GM19035 (cell line): ENCODE results near the gene PPP2R3B.
"Not testable (repeated sequence)": the region's sequence is repeated elsewhere in the genome, so short reads cannot be mapped to it uniquely, and the experiment has no call there.

Experiments
- ATAC-seq: cut with Tn5 transposase; IDR thresholded peaks from one replicate; pipeline ENCODE4 v1.9.1; 2021; ENCODE audit not compliant: unreplicated experiment

The PPP2R3B gene, protein sequence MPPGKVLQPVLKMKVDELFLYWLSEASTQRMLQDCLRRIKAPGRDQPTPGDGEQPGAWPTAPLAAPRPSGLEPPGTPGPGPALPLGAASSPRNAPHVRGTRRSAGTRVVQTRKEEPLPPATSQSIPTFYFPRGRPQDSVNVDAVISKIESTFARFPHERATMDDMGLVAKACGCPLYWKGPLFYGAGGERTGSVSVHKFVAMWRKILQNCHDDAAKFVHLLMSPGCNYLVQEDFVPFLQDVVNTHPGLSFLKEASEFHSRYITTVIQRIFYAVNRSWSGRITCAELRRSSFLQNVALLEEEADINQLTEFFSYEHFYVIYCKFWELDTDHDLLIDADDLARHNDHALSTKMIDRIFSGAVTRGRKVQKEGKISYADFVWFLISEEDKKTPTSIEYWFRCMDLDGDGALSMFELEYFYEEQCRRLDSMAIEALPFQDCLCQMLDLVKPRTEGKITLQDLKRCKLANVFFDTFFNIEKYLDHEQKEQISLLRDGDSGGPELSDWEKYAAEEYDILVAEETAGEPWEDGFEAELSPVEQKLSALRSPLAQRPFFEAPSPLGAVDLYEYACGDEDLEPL

DNA sequence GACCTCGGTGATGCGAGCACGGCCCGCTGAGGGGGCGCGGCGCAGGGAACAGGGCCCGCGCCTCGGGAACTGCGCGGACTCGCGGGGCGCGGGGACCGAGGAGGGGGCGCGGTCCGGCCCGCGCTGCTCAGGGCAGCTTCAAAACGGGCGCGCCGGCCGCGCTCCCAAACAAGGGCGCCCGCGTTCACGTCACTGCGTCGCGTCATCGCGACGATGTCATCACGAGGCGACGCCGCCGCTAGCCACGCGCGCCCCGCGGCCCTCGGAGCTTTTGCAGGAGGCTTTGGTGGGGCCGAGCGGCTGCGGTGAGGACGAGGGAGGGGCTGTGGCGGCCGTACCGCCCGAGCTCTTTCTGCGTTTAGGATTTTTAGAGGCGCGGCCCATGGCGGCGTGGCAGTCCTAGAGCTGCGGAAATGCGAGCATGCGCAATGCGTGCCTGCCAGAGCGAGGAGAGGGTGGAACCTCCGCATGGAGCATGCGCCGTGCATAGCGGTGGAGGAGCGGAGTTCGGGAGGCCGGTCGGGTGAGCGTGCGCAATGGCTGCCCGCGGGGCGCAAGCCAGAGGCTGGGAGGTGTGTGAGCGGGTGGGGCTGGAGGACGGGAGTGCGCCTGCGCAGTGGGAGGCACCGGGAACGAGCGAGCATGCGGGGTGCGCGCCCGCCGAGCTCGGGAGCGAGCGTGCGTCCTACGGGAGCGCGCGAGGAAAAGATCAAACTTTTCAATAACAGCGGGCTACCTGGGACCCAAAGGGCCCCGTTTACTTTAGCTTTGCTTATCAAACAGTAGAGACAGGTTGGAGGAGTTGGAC lies at the start of gene PPP2R3B:
TSS of gene PPP2R3B (minus strand) at position 140 of the 808 bp plus-strand sequence. CDS start 216 bp downstream, outside the sequence.
- ATAC-seq = peak; percentile 92

DNA sequence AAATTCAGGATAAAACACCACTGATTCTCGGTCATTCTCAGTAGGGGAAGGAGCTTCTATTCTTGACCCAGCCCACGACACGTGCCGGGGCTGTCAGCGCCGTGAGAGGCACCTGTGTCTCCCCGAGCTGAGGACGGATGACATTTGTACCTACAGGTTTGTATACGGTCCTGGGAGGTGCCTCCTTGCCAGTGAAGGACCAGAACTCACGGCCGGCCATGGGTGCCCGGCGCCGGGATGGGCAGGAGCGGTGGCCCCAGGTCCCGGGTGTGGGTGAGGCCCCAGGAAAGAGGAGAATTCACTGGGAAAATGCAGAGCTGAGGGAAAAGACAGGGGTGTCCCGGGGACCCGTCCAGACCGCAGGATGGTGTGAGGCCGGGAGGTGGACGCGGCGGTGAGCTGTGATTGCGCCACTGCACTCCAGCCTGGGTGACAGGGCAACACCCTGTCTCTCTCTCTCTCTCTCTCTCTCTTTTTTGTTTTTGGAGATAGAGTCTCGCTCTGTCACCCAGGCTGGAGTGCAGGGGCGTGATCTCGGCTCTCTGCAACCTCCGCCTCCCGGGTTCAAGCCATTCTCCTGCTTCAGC lies 48.9 kb upstream of the PPP2R3B start:
- no peak for ATAC-seq

DNA sequence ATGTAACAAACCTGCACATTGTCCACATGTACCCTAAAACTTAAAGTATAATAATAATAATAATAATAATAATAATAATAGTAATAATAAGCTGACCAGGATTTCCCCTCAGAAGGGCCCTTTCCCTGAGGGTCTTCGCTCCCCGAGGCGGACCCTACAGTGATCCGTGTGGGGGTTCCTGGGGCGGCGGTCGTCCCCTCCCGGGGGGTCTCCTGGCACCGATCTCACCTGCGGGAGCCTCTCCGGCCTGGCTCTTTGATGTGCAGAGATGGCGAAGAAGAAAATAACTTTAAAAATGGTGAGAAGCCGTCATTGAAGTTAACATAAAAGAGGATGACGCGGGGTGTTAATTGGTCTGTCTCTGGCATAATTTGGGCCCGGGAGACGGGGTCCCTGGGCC lies 48.2 kb upstream of the PPP2R3B start:
- no peak for ATAC-seq

DNA sequence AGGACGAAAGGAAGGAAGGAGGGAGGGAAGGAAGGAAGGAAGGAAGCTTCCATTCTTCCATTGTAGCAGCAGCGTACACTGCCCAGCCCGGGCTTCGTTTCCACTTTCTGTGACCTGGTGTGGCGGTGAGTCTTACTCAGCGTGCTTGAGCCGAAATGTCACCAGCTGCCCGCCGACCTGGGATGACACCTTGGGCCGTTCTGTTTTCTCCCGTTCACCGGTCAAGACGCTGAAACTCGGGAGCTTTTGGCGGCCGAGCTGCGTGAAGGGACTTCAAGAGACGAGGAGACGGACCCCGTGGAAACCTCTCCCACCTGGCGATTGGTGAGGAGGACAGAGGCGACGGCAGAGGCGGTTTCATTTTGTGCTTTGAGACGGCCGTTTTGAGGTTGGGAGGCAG lies 47.1 kb upstream of the PPP2R3B start:
- no peak for ATAC-seq

- not testable (repeated sequence) for ATAC-seq
Observed at GRCh38 chrX:432666-433065, 46.0 kb upstream of the PPP2R3B start.

DNA sequence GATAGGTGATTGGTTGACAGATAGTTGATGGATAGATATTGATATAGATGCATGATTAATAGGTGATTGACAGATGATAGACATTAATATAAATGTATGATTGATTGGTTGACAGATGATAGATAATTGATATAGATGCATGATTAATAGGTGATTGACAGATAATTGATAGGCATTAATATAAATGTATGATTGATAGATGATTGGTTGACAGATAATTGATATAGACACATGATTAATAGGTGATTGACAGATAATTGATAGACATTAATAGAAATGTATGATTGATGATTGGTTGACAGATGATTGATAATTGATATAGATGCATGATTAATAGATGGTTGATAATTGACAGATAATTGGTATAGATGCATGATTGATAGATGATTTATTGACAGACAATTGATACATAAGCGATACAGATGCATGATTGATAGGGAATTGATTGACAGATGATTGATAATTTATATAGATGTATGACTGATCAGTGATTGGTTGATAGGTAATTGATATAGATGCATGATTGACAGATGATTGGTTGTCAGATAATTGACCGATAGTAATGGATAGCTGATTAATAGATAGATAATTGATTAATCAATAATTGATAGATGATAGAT lies 44.9 kb upstream of the PPP2R3B start:
- ATAC-seq = no peak

DNA sequence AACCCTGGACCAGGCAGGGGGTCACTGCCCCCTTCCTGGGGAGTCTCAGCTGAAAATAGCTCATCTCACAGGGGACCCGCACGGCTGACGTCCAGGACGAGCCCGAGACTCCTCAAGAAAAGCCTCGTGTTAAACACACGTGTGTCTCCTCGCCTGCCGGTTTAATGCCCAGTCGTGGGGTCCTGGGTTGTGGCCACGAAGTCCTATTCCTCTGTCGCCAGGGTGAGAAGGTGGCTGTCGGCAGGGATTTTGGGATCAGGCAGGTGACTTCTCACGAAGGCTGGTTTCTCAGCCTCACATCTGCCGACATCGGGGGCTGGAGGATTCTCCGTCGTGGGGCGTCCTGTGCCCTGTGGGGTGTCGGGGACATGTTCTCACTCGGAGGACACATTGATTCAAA lies 44.3 kb upstream of the PPP2R3B start:
- ATAC-seq = no peak

DNA sequence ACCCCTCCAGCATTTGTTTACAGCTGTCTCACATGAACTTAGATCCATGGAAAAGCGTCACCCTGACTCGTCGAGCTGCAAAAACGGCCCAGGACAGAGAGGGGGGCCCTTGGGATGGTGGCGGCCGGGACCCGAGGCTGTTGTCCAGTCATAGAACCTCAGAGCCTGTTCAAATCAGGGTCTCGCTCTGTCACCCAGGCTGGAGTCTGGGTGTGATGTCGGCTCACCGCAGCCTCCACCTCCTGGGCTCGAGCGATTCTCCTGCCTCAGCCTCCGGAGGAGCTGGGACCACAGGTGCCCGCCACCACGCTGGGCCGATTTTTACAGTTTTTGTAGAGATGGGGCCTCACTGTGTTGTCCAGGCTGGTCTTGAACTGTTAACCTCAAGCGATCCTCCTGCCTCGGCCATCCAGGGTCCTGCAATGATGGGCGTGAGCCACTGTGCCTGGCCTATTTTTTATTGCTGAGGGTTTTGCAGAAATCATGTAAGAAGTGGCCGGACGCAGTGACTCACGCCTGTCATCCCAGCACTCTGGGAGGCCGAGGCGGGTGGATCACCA lies 42.6 kb upstream of the PPP2R3B start:
- no peak for ATAC-seq

DNA sequence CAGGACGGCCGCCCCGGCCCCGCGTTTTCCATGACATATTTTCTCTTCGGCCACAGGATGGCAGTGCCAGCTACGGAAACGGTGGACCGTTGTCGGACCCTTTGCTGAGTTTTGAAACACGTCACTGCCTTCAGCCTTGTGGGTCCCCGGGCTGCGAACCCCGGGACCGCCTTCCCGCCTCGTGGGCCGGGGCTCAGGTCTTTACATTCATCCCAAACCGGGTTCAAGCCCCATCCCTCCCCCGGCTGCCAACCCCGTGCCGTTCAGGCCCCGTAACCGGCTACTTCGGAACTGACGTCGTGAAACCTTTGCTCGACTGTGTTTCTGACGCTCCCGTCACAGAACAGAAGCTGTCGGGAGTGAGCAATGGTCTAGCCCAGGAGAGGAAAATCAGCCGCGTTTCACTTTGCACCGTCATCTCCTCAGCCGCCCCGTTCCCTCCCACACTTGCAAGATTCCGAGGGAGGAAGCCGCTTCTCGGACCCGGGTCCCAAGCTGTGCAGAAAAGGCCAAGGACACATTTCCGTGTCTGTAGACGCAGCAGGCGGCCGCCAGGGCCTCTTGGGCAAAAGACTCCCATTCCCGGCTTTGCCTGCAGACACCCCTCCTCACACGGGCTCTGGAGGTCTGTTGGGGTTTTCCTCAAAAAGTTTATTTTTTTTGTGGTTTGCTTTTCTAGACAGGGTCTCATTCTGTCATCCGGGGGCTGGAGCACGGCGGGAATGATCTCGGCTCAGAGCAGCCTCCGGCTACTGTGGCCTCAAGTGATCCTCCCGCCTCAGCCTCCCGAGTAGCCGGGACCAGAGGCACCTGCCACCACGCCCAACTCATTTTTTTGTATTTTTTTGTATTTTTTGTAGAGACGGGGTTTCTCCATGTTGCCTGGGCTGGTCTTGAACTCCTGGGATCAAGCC lies 41.4 kb upstream of the PPP2R3B start:
- no peak for ATAC-seq

- ATAC-seq = no peak
Observed at GRCh38 chrX:426881-427280, 40.2 kb upstream of the PPP2R3B start.

- no peak for ATAC-seq
Observed at GRCh38 chrX:425056-425455, 38.3 kb upstream of the PPP2R3B start.

DNA sequence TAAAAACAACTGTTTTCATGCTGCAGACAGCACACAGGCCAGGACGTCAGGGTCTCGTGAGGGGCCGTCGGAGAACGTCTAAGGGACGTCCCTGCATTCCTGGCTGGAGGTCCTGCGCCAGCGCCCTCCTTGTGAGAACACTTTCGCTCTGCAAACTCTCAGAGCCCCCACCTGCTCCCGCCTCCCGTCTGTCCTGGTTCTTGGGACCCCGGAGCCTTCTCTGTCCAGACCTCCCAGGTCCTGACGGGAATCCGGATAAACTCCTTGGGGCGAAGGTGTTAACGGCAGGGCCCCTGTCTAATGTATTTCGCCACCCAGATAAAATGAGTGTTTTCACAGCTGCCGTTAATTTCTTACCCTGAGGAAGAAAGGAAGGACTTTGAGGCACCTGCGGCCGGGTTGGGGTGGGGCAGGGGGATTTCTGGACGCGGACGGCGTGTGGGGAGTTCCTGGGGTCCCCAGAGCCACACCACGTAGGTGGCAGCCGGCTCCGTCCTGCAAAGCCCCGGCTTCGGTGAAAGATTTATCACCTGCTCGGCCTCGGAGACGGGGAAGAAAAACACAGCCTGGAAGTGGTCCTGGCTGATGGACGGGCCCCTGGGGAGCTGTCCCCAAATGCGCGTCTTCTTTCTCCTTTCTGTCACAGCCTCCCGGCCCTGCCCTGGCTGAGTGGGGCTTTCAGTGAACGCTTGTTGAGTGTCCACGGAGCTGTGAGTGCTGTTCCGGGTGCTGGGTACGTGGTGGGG lies 35.1 kb upstream of the PPP2R3B start:
- ATAC-seq = no peak

- no peak for ATAC-seq
Observed at GRCh38 chrX:420496-421223, 34.0 kb upstream of the PPP2R3B start.

DNA sequence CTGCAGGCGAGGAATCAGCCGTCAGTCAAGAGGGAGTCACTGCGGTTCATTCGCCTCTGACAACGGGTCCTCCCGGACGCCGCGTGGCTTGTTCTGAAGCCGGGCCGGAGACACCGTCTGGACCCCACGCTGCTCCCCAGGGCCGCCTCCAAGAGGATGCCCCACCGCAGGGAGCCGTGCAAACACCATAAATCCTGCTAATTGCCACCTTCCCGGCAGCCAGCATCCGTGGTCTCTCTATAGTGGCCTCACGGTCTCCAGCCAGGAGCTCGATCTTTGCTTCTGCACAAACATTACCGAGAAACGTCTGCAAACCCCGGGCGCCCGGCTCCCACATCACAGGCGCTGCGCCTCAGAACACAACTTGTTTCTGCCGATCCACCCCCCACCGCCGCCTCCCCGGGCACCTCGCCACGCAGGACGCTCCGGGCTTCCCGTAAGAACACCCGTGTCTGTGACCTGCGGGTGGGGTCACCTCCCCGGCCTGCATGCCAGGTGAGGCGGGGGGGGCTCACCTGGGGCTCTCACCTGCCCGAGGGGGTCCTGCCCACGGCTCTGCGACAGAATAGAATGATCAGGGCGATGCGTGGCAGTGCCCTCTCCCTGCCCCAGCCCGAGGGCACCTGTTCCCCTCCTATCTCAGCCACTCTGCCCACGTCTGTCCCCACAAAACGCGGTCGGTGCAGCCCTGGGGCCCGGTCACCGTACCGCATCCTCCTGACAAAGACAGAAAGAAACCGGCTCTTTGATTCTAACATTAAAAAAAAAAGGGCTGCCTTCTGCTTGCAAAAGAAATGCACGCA lies 32.4 kb upstream of the PPP2R3B start:
- ATAC-seq = no peak

DNA sequence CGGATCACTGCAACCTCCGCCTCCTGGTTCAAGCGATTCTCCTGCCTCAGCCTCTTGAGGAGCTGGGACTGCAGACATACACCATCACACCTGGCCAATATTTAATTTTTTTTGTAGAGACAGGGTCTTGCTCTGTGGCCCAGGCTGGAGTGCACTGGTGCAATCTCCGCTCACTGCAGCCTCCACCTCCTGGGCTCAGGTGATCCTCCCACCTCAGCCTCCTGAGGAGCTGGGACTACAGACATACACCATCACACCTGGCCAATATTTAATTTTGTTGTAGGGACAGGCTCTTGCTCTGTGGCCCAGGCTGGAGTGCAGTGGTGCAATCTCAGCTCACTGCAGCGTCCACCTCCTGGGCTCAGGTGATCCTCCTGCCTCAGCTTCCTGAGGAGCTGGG lies 28.8 kb upstream of the PPP2R3B start:
- not testable (repeated sequence) for ATAC-seq

DNA sequence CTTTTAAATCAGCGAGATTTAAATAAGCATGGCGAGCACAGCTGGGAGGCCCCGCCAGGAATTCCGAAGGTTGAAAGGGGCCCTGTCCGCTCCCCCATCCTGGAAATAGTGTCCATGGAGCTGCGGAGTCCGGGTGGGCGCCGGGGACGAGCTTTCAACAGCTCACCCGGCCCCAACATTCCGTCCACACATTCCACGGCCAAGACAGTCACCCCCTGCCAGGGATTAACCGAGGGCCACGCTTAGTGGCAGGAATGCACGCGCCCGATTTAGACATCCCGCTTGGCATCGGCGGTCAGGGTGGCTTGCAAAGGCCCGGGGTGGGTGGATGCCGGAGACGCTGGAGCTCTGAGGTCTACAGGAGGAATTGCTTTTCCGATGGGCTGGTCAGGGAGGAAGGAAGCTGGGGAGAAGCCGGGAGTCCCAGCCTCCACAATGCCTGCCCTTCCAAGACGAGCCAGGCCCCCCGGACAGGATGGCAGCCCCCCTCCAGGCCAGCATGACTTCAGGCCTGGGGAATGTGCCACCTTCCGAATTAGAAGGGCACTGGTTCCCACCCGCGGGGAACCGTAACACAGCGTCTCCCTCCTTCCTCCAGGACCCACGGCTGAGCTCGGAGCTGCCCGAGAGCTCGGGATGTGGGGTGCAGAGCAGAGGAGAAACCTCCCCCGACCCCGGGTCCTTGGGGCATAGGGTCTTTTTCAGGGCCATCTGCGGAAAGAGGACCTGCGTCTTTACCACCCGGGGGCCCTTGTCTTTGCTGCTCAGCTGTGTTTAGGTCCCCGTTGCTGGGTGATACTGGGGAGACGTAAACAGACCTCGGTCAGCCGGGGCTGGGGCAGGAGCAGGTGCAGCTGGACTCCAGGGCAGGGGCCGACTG lies 26.9 kb upstream of the PPP2R3B start:
- ATAC-seq = no peak
